ENCODE results near the gene GZF1. TPM values are rescaled to one million over a fixed set of nuclear protein-coding genes. Genes with fewer than 3 reads are reported as not detected.

The GZF1 gene
- total RNA-seq, 1 donor from 2014 or later: 12.9 TPM

GRCh38 chr20:23381876-23382275 lies 19.9 kb downstream of the GZF1 start:
- peaks cover 9% of the 10 kb centered on the region for H4K20me1 ChIP-seq (ENCODE audit: low read depth)
- TF ChIP-seq CTCF (IDR thresholded peaks at IDR 0.05): no peak
- no peak for TF ChIP-seq EZH2 (IDR thresholded peaks at IDR 0.05)
- TF ChIP-seq EZH2phosphoT487 (IDR thresholded peaks at IDR 0.05): no peak
- no peaks in the 10 kb centered on the region for H3F3A ChIP-seq (ENCODE audit: low read depth)
- no peak overlapping the region for H3K27ac ChIP-seq
- H3K4me3 ChIP-seq: no peak overlapping the region
- no peak overlapping the region for H3K9ac ChIP-seq
- peaks cover 3% of the 10 kb centered on the region for H3K9me3 Mint-ChIP-seq
- no peaks in the 10 kb centered on the region for H3K27me3 ChIP-seq
- no peak overlapping the region for H3K4me3 Mint-ChIP-seq
- peaks cover 9% of the 10 kb centered on the region for H3K79me2 ChIP-seq (ENCODE audit: low read depth)
- no peaks in the 10 kb centered on the region for H3K9me3 ChIP-seq (ENCODE audit: low read depth)
- no peak overlapping the region for H3K27ac Mint-ChIP-seq
- H3K27me3 Mint-ChIP-seq (ENCODE audit: insufficient read depth, low read depth): no peaks in the 10 kb centered on the region
- H3K36me3 Mint-ChIP-seq: peaks cover 51% of the 10 kb centered on the region
- no peak overlapping the region for H3K4me2 ChIP-seq
- peaks cover 13% of the 10 kb centered on the region for H3K36me3 ChIP-seq
- no peak overlapping the region for H2AFZ ChIP-seq (replicated peaks)
- H3K4me1 ChIP-seq: peaks cover 6% of the 10 kb centered on the region
- no peak for DNase-seq (ENCODE audit: low spot score)
- no peaks in the 10 kb centered on the region for H3K4me1 Mint-ChIP-seq

GRCh38 chr20:23386304-23387117 lies 24.5 kb downstream of the GZF1 start:
- Histone ChIP-seq H3K4me3 (no peak overlapping the region), H2AFZ (replicated peaks) (no peak overlapping the region), H3K79me2 (ENCODE audit: low read depth) (peaks cover 25% of the 10 kb centered on the region), H3F3A (ENCODE audit: low read depth) (peaks cover 3% of the 10 kb centered on the region), H3K36me3 (peaks cover 9% of the 10 kb centered on the region), H3K27me3 (no peaks in the 10 kb centered on the region), H4K20me1 (ENCODE audit: low read depth) (peaks cover 15% of the 10 kb centered on the region), H3K9ac (no peak overlapping the region), H3K4me1 (peaks cover 9% of the 10 kb centered on the region), H3K27ac (no peak overlapping the region), H3K9me3 (ENCODE audit: low read depth) (no peaks in the 10 kb centered on the region), H3K4me2 (no peak overlapping the region)
- no peak for TF ChIP-seq CTCF (IDR thresholded peaks at IDR 0.05)
- TF ChIP-seq EZH2phosphoT487 (IDR thresholded peaks at IDR 0.05): no peak
- no peak for TF ChIP-seq EZH2 (IDR thresholded peaks at IDR 0.05)
- peaks cover 64% of the 10 kb centered on the region for H3K36me3 Mint-ChIP-seq
- no peaks in the 10 kb centered on the region for H3K27me3 Mint-ChIP-seq (ENCODE audit: insufficient read depth, low read depth)
- H3K9me3 Mint-ChIP-seq: peaks cover 3% of the 10 kb centered on the region
- no peak overlapping the region for H3K27ac Mint-ChIP-seq
- no peak for DNase-seq (ENCODE audit: low spot score)
- H3K4me3 Mint-ChIP-seq: no peak overlapping the region
- H3K4me1 Mint-ChIP-seq: no peaks in the 10 kb centered on the region

GRCh38 chr20:23387118-23387443 lies 25.1 kb downstream of the GZF1 start:
- H3K9ac ChIP-seq: no peak overlapping the region
- peaks cover 6% of the 10 kb centered on the region for H3F3A ChIP-seq (ENCODE audit: low read depth)
- H2AFZ ChIP-seq (replicated peaks): no peak overlapping the region
- TF ChIP-seq EZH2 (IDR thresholded peaks at IDR 0.05) (no peak), EZH2phosphoT487 (IDR thresholded peaks at IDR 0.05) (no peak), CTCF (IDR thresholded peaks at IDR 0.05) (no peak)
- peaks cover 9% of the 10 kb centered on the region for H3K4me1 ChIP-seq
- no peaks in the 10 kb centered on the region for H3K27me3 ChIP-seq
- H3K27me3 Mint-ChIP-seq (ENCODE audit: insufficient read depth, low read depth): no peaks in the 10 kb centered on the region
- H3K27ac ChIP-seq: no peak overlapping the region
- no peak overlapping the region for H3K4me3 Mint-ChIP-seq
- H3K4me1 Mint-ChIP-seq: no peaks in the 10 kb centered on the region
- no peak overlapping the region for H3K4me2 ChIP-seq
- peaks cover 62% of the 10 kb centered on the region for H3K36me3 Mint-ChIP-seq
- H3K4me3 ChIP-seq: no peak overlapping the region
- H3K79me2 ChIP-seq (ENCODE audit: low read depth): peaks cover 25% of the 10 kb centered on the region
- no peak overlapping the region for H3K27ac Mint-ChIP-seq
- no peaks in the 10 kb centered on the region for H3K9me3 ChIP-seq (ENCODE audit: low read depth)
- H3K9me3 Mint-ChIP-seq: peaks cover 3% of the 10 kb centered on the region
- peaks cover 9% of the 10 kb centered on the region for H3K36me3 ChIP-seq
- H4K20me1 ChIP-seq (ENCODE audit: low read depth): peaks cover 15% of the 10 kb centered on the region
- no peak for DNase-seq (ENCODE audit: low spot score)

Measured in neural progenitor cell (in vitro differentiated cells).